22Rv1 (cell line): ENCODE measurements around the gene ZNF79.

ENCODE experiments used
- CTCF ChIP-seq: fragments of 450-650 bp; IDR thresholded peaks from 2 replicates; pipeline ENCODE4 v1.5.1; 2017; ENCODE audit warnings: mild to moderate bottlenecking
- ZFX ChIP-seq: fragments of 450-650 bp; IDR thresholded peaks from 2 replicates; pipeline ENCODE4 v1.6.1; 2017; ENCODE audit warnings: antibody characterized with exemption, borderline replicate concordance

- TF ChIP-seq CTCF (no peak), ZFX (no peak)
Measured at GRCh38 chr9:127399736-127400269, 24.4 kb upstream of the ZNF79 start.
